Amygdala (tissue), 56 donors: ENCODE measurements around the gene USP19.

Experiments used
- DNase-seq, 56 donors: peaks; one replicate each; lab custom pipeline; 2025; lab: John Stamatoyannopoulos, UW

USP19 gene

DNA sequence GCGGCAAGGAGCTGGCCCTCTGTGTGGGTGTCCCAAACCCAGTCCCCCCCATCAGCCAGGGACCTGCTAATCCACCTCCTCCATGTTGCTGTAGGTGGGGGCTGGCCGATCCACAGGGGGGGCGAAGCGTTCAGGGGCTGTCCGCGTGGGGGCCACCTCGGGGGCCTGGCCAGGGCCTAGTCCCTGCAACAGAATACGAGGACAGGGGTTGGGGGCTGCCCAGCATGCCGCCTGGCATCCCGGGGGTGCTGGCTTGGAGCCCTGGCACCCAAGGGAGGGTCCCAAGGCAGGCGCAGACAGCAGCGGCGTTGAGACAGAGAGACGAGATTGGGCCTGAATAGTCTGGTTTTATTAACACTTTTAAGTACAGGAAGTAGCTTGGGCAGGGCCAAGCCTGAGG lies 12.3 kb downstream of the USP19 start:
- no peak for DNase-seq

DNA sequence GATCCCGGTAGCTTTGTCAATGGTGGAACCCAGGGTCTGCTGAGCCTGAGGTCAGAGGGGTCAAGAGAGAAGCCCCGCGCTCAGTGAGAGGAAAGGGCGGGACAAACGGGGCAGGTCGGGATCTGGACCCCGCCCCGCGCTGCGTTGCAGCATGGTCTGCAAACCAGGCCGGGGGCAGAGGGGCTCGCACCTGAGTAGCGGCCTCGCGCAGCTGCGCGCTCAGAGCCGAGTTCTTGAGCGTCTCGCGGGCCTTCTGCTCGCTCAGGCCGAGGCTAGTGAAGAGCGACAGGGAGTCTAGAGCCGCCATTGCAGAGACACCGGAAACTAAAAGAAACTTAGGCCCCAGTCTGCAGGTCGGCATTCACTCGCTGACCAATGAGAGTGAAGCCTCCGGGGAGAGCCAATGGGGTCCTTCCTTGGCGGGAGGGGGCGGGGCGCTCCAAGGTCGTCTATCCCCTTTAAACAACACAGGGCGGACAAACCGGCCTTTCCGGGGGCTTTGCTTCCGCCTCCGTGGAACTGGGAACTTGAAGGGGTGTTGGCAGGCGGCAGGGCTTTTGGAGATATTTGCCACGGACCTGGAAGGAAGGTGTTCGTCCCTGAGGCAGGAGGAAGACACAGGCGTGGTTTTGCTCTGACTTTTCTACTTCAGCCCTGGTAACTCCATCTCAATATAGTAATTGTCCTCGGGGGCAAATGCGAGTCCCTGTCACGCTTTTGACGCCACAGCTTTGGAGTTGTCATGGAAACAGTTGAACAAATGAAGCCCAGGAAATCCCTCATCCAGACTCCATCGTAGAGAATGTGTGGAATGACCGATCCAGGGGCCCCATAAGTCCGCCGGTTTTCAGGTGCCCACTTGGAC lies 16.0 kb downstream of the USP19 start, which contains the start of gene QARS1:
TSS of gene QARS1 (minus strand) at position 331 of the 865 bp plus-strand sequence. CDS start at position 307, 24 bp downstream.
- DNase-seq = peak; percentile 42 to 97 (median 90)

DNA sequence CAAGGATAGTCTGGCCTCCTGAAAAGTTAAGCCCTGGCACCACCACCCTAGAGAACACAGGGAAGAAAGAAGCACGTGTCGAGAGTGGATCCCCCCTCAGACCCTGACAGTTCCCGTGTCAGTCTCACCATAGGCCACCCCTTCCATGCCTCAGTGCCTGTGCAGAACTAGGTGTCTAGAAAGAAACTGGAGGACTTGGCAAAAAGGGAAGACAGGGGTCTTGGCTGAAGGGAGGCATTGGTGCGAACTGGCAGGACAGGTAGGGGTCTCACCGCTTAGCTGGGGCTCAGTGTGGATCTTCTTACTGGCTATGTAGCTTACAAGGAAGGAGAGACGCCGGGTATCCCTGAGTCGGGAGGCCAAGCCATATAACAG lies 16.6 kb downstream of the USP19 start:
- no peak for DNase-seq

DNA sequence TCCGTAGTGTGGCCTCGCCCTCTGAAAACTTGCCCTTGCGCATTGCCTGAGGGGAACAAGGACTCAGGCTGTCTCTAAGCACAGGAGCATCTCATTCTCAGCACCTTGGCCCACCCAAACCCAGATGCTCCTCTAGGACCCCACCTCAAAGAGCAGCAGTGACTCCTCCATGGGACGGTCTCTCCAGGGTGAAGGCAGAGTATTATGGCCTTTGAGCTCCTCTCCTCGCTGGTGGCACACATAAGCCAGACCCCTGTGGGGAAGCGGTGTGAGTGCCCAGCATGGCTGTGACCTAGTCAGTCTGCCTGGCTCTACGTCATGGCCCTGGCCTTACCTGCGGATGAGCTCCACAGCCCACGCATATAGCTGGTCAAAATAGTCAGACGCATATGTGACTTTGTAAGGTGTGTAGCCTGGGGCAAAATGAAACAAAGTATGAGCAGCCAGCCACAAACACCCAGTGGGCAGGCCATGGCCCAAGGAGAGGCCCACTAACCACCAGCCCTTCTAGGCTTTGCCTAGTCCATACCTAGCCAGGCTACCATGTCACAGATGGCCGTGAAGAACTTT lies 20.5 kb downstream of the USP19 start:
- no peak for DNase-seq

DNA sequence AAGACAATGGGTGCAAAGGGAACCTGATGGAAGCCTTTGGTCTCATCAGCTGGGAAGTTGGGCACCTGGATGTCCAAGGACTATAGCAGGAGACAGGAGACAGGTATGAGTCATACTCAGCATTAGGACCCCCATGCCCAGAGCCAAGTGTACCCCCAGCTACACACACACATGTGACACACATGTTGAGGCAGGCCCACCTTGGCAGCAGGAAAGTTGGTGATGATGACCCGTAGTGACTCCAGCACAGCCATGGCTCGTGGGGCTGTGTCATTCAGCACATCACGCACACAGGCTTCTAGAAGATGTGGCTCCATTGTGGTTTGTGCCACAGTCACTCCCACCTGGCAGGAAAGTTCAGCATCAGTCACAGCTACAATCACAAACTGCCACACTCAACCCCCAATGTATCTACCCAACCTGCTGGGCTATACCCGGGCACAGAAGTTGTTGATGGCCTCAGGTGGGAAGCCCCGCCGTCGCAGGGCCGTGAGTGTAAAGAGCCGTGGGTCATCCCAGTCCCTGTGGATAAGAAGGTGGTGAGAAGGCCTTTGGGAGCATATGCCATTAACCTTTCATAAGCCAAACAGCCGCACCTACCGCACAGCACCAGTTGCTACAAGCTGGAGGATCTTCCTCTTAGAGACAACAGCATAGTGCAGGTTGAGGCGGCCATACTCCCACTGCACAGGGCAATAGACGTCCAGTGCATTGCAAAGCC lies 21.6 kb downstream of the USP19 start:
- no peak for DNase-seq

DNA sequence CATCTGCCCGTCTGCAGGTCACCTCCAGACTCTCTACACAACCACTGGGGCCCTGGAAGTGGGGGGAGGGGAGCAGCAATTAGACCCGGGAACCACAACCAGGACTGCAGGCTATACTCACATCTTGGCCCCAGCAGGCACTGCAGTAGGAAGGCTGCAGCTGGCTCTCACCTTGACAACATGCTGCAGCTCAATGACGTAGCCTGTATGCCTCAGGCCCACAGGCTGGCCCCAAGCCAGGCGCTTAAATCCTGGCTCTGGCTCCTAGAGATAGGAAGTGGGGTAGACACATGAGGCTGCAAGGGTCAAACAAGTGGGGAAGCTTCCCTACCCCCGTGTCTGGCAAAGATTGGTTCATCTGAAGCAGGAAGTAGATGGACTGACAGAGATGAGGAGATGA lies 22.2 kb downstream of the USP19 start:
- no peak for DNase-seq

DNA sequence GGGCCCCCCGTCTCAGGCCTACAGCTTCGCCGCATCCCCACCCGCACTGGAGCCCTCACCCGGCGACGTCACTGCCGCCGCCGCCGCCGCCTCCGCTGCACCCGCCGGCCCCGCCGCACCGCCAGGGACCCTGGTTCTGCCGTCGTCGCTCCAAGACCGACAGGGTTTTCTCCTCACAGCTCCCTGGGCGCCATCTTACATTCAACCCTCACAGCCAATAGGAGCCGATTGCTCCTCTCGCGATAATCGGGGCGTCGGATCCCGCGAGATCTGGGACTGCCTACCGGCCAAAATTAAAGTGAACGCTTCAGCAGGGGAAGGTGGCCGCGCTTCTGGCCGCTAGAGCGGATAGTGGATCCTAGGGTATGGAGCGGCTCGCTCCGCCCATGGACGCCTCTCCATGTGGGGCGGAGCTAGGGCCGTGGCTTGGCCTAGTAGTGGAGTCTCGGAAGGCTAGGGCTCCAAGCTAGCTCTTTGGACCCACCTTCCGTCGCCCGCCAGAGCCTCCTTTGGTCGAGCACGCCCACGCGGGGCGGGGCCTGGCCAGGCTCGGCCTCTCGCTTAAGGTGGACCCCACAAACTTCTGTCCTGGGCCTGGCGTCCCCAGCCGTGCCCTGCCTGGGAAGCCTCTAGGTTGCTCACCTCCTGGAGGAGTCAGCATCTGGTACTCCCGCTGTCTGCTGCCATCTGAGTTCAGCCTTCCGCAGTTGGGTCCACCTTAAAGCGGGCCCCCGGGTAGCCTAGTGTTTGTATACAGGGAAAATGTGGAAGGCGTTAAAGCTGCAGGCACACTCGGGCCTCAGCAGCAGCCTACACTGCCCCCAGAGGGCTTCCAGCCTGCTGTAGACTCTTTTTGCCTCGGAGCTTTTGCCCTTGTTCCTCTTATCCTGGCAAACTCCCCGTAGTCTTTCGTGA lies 26.5 kb downstream of the USP19 start, which contains the start of gene QRICH1:
TSS of gene QRICH1 (minus strand) at position 219 of the 915 bp plus-strand sequence. CDS start 17,054 bp downstream, outside the sequence.
- peak; percentile 85 to 99 (median 98) for DNase-seq

DNA sequence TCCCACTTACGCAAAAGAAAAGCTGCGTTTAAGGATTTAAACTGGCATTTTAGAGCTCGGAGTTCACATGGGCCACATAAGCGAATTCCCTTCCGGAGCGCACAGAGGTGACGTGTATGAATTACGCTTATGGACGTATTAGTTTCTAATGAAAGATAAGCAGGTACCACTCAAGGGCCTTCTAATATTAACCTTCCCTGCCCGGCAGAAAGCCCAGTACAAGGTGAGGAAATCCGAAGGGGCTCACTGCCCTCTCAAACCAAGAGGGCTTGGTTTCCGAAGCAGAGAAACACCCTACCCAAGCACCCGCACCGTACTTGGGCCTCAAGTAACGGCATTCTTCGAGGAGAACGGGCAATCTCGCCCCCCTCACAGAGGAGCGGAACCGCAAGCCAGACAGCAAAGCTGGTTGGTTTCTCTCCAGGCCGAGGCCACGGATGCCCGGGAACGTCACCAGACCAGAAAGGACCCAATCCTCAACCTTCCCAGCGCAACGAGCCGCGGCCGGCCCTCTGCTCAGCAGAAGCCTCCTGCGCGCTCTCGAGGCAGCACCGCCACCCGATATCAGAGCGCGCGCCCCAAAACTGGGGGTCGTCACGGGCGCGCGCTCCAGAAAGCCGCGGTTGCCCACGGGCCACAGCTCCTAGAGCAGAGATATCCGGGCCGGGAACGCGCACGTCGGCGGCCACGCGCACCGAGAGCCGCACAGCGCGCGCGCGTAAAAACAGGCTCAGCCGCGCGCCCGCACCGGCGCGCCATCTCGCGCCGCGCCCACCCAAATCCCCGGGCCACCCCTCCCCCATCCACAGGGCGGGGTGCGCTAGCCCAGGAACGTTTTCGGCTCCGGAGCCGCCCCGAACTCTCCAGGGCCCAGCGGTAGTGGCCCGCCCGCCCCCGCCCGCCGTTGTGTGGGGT lies 27.4 kb downstream of the USP19 start:
- peak in 50 of 56 donors; percentile 27 to 85 (median 71) for DNase-seq

DNA sequence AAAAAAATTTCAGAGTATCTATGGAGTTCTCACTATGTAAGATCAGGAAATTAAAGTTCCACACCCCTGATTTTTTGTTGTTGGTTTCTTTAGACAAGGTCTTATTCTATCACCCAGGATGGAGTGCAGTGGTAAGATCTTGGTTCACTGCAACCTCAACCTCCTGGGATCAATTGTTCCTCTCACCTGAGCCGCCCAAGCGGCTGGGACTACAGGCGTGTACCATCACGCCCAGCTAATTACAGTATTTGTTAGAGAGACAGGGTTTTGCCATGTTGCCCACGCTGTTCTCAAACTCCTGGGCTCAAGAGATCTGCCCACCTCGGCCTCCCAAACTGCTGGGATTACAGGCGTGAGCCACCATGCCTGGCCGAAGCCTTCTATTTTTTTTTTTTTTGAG lies 39.2 kb downstream of the USP19 start:
- DNase-seq = no peak

DNA sequence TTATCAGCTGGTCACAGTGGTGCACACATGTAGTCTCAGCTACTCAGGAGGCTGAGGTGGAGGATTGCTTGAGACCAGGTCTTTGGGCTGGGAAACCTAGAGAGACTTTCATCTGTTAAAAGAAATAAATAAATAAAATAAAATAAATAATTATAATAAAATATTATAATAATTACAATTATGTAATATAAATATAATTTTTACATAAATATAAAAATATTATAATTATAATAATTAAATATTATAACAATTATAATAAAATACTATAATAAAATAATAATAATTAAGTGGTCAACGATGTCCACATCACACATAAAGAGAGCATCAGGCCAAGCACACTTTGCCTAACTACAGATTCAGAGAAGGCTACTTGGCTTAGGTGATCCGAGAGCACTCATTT lies 41.4 kb downstream of the USP19 start:
- DNase-seq = no peak

DNA sequence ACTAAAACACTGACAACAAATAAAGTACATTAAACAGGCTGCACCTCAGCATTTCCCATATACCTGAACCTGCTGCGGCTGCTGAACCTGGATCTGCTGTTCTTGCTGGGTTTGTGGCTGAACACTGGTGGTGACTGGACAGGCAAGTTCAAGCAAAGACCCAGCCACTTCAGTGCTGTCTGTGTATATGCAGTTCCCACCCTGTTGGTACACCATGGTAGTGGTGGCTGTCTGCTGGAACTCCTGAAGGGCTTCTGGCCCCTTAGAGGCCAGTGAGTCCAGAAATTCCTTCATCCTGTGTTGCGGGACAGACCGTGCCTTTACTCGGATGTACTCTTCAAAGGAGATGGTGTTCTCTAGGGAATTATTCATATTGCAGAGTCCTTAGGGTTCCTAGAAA lies 44.0 kb downstream of the USP19 start:
- DNase-seq = no peak

DNA sequence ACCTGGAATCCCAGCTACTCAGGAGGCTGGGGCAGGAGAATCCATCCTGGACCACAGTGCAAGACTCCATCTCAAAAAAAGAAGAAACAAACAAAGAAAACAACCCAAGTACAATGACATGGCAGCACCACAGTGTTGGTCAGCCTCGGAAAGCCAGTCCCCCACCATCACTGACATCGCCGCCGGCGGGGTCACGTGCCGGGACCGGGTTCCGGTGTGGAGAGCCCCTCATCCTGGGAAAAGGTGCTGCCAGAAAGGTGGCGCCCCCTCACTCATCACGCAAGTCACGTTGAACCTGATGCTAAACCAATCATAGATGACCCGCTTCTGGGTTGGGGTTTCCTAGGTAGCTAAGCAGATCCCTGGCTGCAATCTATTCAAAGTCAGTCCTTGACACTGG lies 44.5 kb downstream of the USP19 start:
- DNase-seq = no peak
